Mesothelial cell of epicardium (in vitro differentiated cells): ENCODE data around the gene DDX11. TPM values are rescaled to one million over a fixed set of nuclear protein-coding genes. Genes with fewer than 3 reads are reported as not detected.
"Not testable (repeated sequence)": the region's sequence is repeated elsewhere in the genome, so short reads cannot be mapped to it uniquely, and the experiment has no call there.

Experiments used
- DNase-seq, 2 experiments: peaks; one replicate each; pipeline ENCODE4 v3.0.0; 2021; ENCODE audit warnings: low spot score in 2 of 2; ENCODE audit not compliant: unreplicated experiment in 2 of 2
- H3K27ac Mint-ChIP-seq: 2 replicates; pipeline ENCODE4 v1.8.0; 2021; ENCODE audit warnings: mixed read lengths
- H3K27me3 Mint-ChIP-seq: 2 replicates; pipeline ENCODE4 v1.8.0; 2021; ENCODE audit warnings: low read depth, mixed read lengths
- H3K36me3 Mint-ChIP-seq: 2 replicates; pipeline ENCODE4 v1.8.0; 2021; ENCODE audit warnings: mixed read lengths
- H3K4me1 Mint-ChIP-seq: 2 replicates; pipeline ENCODE4 v1.8.0; 2021; ENCODE audit warnings: mixed read lengths
- H3K4me3 Mint-ChIP-seq: 2 replicates; pipeline ENCODE4 v1.8.0; 2021; ENCODE audit warnings: mild to moderate bottlenecking, moderate library complexity, mixed read lengths
- H3K9me3 Mint-ChIP-seq: 2 replicates; pipeline ENCODE4 v1.8.0; 2021; ENCODE audit warnings: mixed read lengths
- CTCF ChIP-seq: fragments of 200-600 bp; sonication (generic); IDR thresholded peaks from one replicate; pipeline ENCODE4 v1.5.0; 2021; ENCODE audit warnings: antibody characterized with exemption; ENCODE audit not compliant: unreplicated experiment
- total RNA-seq: library from RNA; stranded (reverse); gene quantifications from 3 replicates; pipeline ENCODE4 v1.2.1, GENCODE V29; 2021

DDX11 gene
- total RNA-seq, result 104 to 114 TPM (median 105 TPM) in 3 replicates

- H3K9me3 Mint-ChIP-seq, H3K36me3 Mint-ChIP-seq, H3K27me3 Mint-ChIP-seq: not testable (repeated sequence)
- Mint-ChIP-seq H3K4me1 (peaks cover 27% of the 10 kb centered on the region), H3K4me3 (peak within 1 kb of the TSS; percentile 96), H3K27ac (peak within 1 kb of the TSS; percentile 98)
- DNase-seq, result peak; percentile 82 to 95
These were observed at the start of gene DDX11 for GRCh38 chr12:31073527-31074332. Gene DDX11, plus strand, starts transcription at chr12:31073860. Its CDS starts 4,534 bp downstream, at chr12:31078394.

GRCh38 chr12:31026202-31026601, 47.5 kb upstream of the DDX11 start:
- H3K27ac Mint-ChIP-seq, result no peak overlapping the region
- H3K4me3 Mint-ChIP-seq, result no peak overlapping the region
- peaks cover 22% of the 10 kb centered on the region for H3K9me3 Mint-ChIP-seq
- H3K4me1 Mint-ChIP-seq, result no peaks in the 10 kb centered on the region
- peaks cover 5% of the 10 kb centered on the region for H3K36me3 Mint-ChIP-seq
- peaks cover 6% of the 10 kb centered on the region for H3K27me3 Mint-ChIP-seq
- peak in 1 of 2 experiments; percentile 1 for DNase-seq
- TF ChIP-seq CTCF, result no peak

GRCh38 chr12:31027006-31027405, 46.7 kb upstream of the DDX11 start:
- H3K27me3 Mint-ChIP-seq, H3K4me3 Mint-ChIP-seq, H3K27ac Mint-ChIP-seq, H3K4me1 Mint-ChIP-seq, H3K36me3 Mint-ChIP-seq, DNase-seq: not testable (repeated sequence)
- H3K9me3 Mint-ChIP-seq, result peaks cover 22% of the 10 kb centered on the region

GRCh38 chr12:31029468-31029867, 44.2 kb upstream of the DDX11 start:
- peaks cover 5% of the 10 kb centered on the region for H3K36me3 Mint-ChIP-seq
- no peaks in the 10 kb centered on the region for H3K4me1 Mint-ChIP-seq
- H3K27me3 Mint-ChIP-seq, result peaks cover 6% of the 10 kb centered on the region
- TF ChIP-seq CTCF, result no peak
- H3K4me3 Mint-ChIP-seq, result no peak overlapping the region
- no peak for DNase-seq
- peaks cover 14% of the 10 kb centered on the region for H3K9me3 Mint-ChIP-seq
- no peak overlapping the region for H3K27ac Mint-ChIP-seq

- no peak for DNase-seq
- TF ChIP-seq CTCF, result no peak
- peaks cover 6% of the 10 kb centered on the region for H3K27me3 Mint-ChIP-seq
- H3K4me3 Mint-ChIP-seq, result no peak overlapping the region
- peaks cover 13% of the 10 kb centered on the region for H3K9me3 Mint-ChIP-seq
- no peaks in the 10 kb centered on the region for H3K4me1 Mint-ChIP-seq
- H3K27ac Mint-ChIP-seq, result no peak overlapping the region
- H3K36me3 Mint-ChIP-seq, result peaks cover 5% of the 10 kb centered on the region
These were observed 43.6 kb upstream of the DDX11 start for GRCh38 chr12:31029916-31030562.

- Mint-ChIP-seq H3K27ac (no peak overlapping the region), H3K36me3 (peaks cover 2% of the 10 kb centered on the region)
These were observed 41.7 kb upstream of the DDX11 start for GRCh38 chr12:31031951-31032335.

More at GRCh38 chr12:31031951-31032335, 41.7 kb upstream of the DDX11 start:
- DNase-seq, result no peak
- TF ChIP-seq CTCF, result no peak
- Mint-ChIP-seq H3K9me3 (peaks cover 3% of the 10 kb centered on the region), H3K4me3 (no peak overlapping the region), H3K4me1 (peaks cover 10% of the 10 kb centered on the region), H3K27me3 (peaks cover 6% of the 10 kb centered on the region)
